GM19455 (cell line): ENCODE results near the gene CLDN9.

Source experiments
- ATAC-seq: cut with Tn5 transposase; IDR thresholded peaks from one replicate; pipeline ENCODE4 v1.9.1; 2021; ENCODE audit not compliant: unreplicated experiment

CLDN9 gene

GRCh38 chr16:3012828-3013420 is at the start of gene CLDN9:
CLDN9 (plus strand) TSS chr16:3012923; CDS start chr16:3013363, 440 bp downstream.
- ATAC-seq = no peak

GRCh38 chr16:2963074-2963722 is 49.5 kb upstream of the CLDN9 start:
- no peak for ATAC-seq

GRCh38 chr16:2963723-2964474 is 48.8 kb upstream of the CLDN9 start, which contains the start of gene KREMEN2:
KREMEN2 (plus strand) TSS chr16:2964275; CDS start chr16:2964521, 246 bp downstream.
- no peak for ATAC-seq

GRCh38 chr16:2964475-2965336 is 48.0 kb upstream of the CLDN9 start:
- no peak for ATAC-seq

GRCh38 chr16:2966043-2966807 is 46.5 kb upstream of the CLDN9 start:
- no peak for ATAC-seq

GRCh38 chr16:2966808-2967191 is 45.9 kb upstream of the CLDN9 start:
- ATAC-seq = no peak

GRCh38 chr16:2967211-2967631 is 45.5 kb upstream of the CLDN9 start:
- ATAC-seq = no peak

GRCh38 chr16:2967721-2968161 is 45.0 kb upstream of the CLDN9 start:
- no peak for ATAC-seq

- no peak for ATAC-seq
These were observed 44.4 kb upstream of the CLDN9 start for GRCh38 chr16:2968368-2968737.

- ATAC-seq = peak; percentile 76
These were observed 43.8 kb upstream of the CLDN9 start, which contains the start of gene PAQR4 for GRCh38 chr16:2968738-2969544. PAQR4 (plus strand) TSS chr16:2969348; CDS start chr16:2969675, 327 bp downstream.

GRCh38 chr16:2969545-2970521 is 42.9 kb upstream of the CLDN9 start:
- no peak for ATAC-seq

GRCh38 chr16:2970563-2970962 is 42.2 kb upstream of the CLDN9 start:
- no peak for ATAC-seq

- no peak for ATAC-seq
These were observed 41.4 kb upstream of the CLDN9 start for GRCh38 chr16:2971134-2971984.

GRCh38 chr16:2971985-2972784 is 40.5 kb upstream of the CLDN9 start:
- ATAC-seq = no peak

GRCh38 chr16:2973093-2973492 is 39.6 kb upstream of the CLDN9 start:
- ATAC-seq = no peak

GRCh38 chr16:2973605-2974318 is 39.0 kb upstream of the CLDN9 start:
- no peak for ATAC-seq
